AG04449 (cell line): ENCODE data around the gene RAD51B.

Experiments
- CTCF ChIA-PET: fragments of 350-600 bp; formaldehyde crosslinking; extraction: SDS; loops from one replicate; lab custom pipeline; 2021; ENCODE audit warnings: antibody characterized with exemption; lab: Yijun Ruan, JAX
- POLR2A ChIA-PET: fragments of 400-600, 350-600 bp; formaldehyde crosslinking; extraction: SDS; loops from one replicate; lab custom pipeline; 2020; ENCODE audit warnings: antibody characterized with exemption, inconsistent platforms; lab: Yijun Ruan, JAX
- DNase-seq: peaks from one replicate; pipeline ENCODE4 v3.0.0-alpha.2; 2010; ENCODE audit warnings: low read depth, low spot score
- H3K4me3 ChIP-seq: 2 replicates; pipeline ENCODE4 v1.5.1; 2011; ENCODE audit warnings: low read depth, mild to moderate bottlenecking, control low read depth, low read length
- CTCF ChIP-seq: IDR thresholded peaks from one replicate; pipeline ENCODE4 v1.5.1; 2011; ENCODE audit warnings: mild to moderate bottlenecking, moderate library complexity, low read length, control low read depth, inconsistent platforms; ENCODE audit not compliant: insufficient read depth; ENCODE audit errors: missing control alignments

The RAD51B gene

DNA sequence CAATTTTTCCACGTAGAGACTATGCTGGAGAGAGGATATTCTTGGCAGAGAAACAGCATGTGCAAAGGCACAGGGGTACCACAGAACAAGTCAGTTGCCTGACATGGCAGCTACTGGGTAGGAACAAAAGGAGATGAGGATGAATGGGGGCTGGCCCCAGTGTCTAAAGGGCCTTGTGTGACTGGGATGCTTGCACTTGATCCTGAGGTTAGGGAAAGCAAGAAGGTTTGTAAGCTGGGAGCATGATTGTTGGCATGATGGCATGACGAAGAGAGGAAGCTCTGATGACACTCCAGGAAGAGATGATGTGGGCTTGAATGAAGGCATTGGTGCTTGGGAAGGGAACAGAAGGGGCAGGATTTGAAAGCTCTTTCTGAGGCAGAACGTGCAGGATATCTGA is 834.2 kb downstream of the RAD51B start:
- DNase-seq, result no peak
- no peak for TF ChIP-seq CTCF
- ChIA-PET POLR2A (no interaction called here), CTCF (interaction anchor here (1.4 kb wide), 1 partner anchor 10 kb away, joined by 4 read pairs; no protein-coding TSS in a partner anchor)
- H3K4me3 ChIP-seq, result no peak overlapping the region

GRCh38 chr14:68654471-68654941 is 834.9 kb downstream of the RAD51B start:
- TF ChIP-seq CTCF, result no peak
- no peak for DNase-seq
- H3K4me3 ChIP-seq, result no peak overlapping the region
- ChIA-PET CTCF (interaction anchor here (0.6 kb wide), 1 partner anchor 189 kb away, joined by 3 read pairs; no protein-coding TSS in a partner anchor), POLR2A (no interaction called here)

- TF ChIP-seq CTCF, result no peak
- POLR2A ChIA-PET, result no interaction called here
- CTCF ChIA-PET, result interaction anchor here (0.6 to 0.8 kb wide), 2 partner anchors 9 to 188 kb away, joined by 3 to 4 read pairs; no protein-coding TSS in a partner anchor
Observed at GRCh38 chr14:68655021-68655831, 835.6 kb downstream of the RAD51B start.

DNA sequence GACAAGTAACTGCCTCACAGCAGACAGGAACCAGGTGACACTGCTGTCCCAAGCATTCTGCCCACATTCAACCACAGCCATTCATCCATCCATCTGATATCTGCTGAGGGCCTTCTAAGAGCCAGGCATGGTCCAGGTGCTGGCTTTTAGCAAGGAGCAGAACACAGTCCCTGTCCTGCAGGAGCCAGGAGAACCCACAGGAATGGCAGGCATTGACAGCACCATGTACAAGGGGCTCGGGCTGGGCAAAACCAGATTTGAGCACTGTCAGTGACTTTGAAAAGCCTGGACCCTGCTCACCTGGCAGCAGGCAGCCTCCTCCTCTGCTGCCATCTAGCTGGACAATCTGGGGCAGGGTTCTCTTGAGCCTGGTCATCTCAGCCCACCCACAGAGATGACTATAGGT is 836.3 kb downstream of the RAD51B start:
- CTCF ChIA-PET, result interaction anchor here (0.8 to 1.2 kb wide), 2 partner anchors 9 to 12 kb away, joined by 4 to 5 read pairs; no protein-coding TSS in a partner anchor

More at GRCh38 chr14:68655021-68655831, 835.6 kb downstream of the RAD51B start:
- no peak overlapping the region for H3K4me3 ChIP-seq
- DNase-seq, result no peak

GRCh38 chr14:68656452-68656851 is 836.9 kb downstream of the RAD51B start:
- ChIA-PET CTCF (interaction anchor here (0.9 to 1.8 kb wide), 3 partner anchors 11 to 21 kb away, joined by 3 to 5 read pairs (median 4); no protein-coding TSS in a partner anchor), POLR2A (no interaction called here)
- H3K4me3 ChIP-seq, result no peak overlapping the region
- no peak for TF ChIP-seq CTCF
- no peak for DNase-seq

More for the DNA sequence above, 836.3 kb downstream of the RAD51B start:
- no peak for TF ChIP-seq CTCF
- no peak overlapping the region for H3K4me3 ChIP-seq
- DNase-seq, result no peak
- POLR2A ChIA-PET, result no interaction called here
